B cell (primary cell): Measurements from ENCODE around the gene NLGN1.

Experiments used
- CTCF ChIP-seq: fragments of 200-600 bp; IDR thresholded peaks from one replicate; pipeline ENCODE4 v1.8.0; 2022; ENCODE audit warnings: antibody characterized with exemption, mild to moderate bottlenecking
- EZH2 ChIP-seq: IDR thresholded peaks from 2 replicates; pipeline ENCODE4 v1.6.1; 2012; ENCODE audit warnings: borderline replicate concordance, low read depth, mild to moderate bottlenecking, moderate library complexity, low read length; ENCODE audit not compliant: insufficient read depth, poor library complexity, severe bottlenecking

GRCh38 chr3:173897631-173898030 is 500.1 kb downstream of the NLGN1 start:
- TF ChIP-seq CTCF: no peak
- no peak for TF ChIP-seq EZH2
